Measurements from ENCODE around the gene GFRA3. TPM values are rescaled to one million over a fixed set of nuclear protein-coding genes. Genes with fewer than 3 reads are reported as not detected.
"Not testable (repeated sequence)": the region's sequence is repeated elsewhere in the genome, so short reads cannot be mapped to it uniquely, and the experiment has no call there.

GFRA3 gene
- total RNA-seq (ENCODE audit: low replicate concordance) = not detected in 2 replicates

- H3K4me3 ChIP-seq (ENCODE audit: low read depth, low read length) = peak within 1 kb of the TSS; percentile 44
- TF ChIP-seq CTCF (IDR thresholded peaks at IDR 0.05; ENCODE audit: insufficient read depth, low read length) = no peak
- DNase-seq (ENCODE audit: low read depth) = peak; percentile 8
Measured at GRCh38 chr5:138274189-138274853, at the start of gene GFRA3. TSS of gene GFRA3 (minus strand) at chr5:138274621. CDS start at chr5:138274424, 197 bp downstream.

GRCh38 chr5:138318211-138318610 is 43.8 kb upstream of the GFRA3 start:
- not testable (repeated sequence) for DNase-seq (ENCODE audit: low read depth)

GRCh38 chr5:138316355-138316754 is 41.9 kb upstream of the GFRA3 start:
- no peak for DNase-seq (ENCODE audit: low read depth)
- H3K4me3 ChIP-seq (ENCODE audit: low read depth, low read length) = no peak overlapping the region
- no peak for TF ChIP-seq CTCF (IDR thresholded peaks at IDR 0.05; ENCODE audit: insufficient read depth, low read length)

More at GRCh38 chr5:138318211-138318610, 43.8 kb upstream of the GFRA3 start:
- H3K4me3 ChIP-seq (ENCODE audit: low read depth, low read length) = not testable (repeated sequence)

GRCh38 chr5:138315751-138316278 is 41.4 kb upstream of the GFRA3 start:
- no peak overlapping the region for H3K4me3 ChIP-seq (ENCODE audit: low read depth, low read length)
- TF ChIP-seq CTCF (IDR thresholded peaks at IDR 0.05; ENCODE audit: insufficient read depth, low read length) = no peak
- DNase-seq (ENCODE audit: low read depth) = no peak

GRCh38 chr5:138305797-138306196 is 31.4 kb upstream of the GFRA3 start:
- TF ChIP-seq CTCF (IDR thresholded peaks at IDR 0.05; ENCODE audit: insufficient read depth, low read length) = no peak
- H3K4me3 ChIP-seq (ENCODE audit: low read depth, low read length) = no peak overlapping the region
- no peak for DNase-seq (ENCODE audit: low read depth)

- no peak for TF ChIP-seq CTCF (IDR thresholded peaks at IDR 0.05; ENCODE audit: insufficient read depth, low read length)
- no peak overlapping the region for H3K4me3 ChIP-seq (ENCODE audit: low read depth, low read length)
- DNase-seq (ENCODE audit: low read depth) = no peak
Measured at GRCh38 chr5:138303372-138303771, 29.0 kb upstream of the GFRA3 start.

GRCh38 chr5:138289296-138289695 is 14.9 kb upstream of the GFRA3 start:
- no peak for TF ChIP-seq CTCF (IDR thresholded peaks at IDR 0.05; ENCODE audit: insufficient read depth, low read length)
- H3K4me3 ChIP-seq (ENCODE audit: low read depth, low read length) = no peak overlapping the region
- no peak for DNase-seq (ENCODE audit: low read depth)

Data from fibroblast of the aortic adventitia (primary cell).